HepG2 (cell line): ENCODE results near the gene VILL. TPM values are rescaled to one million over a fixed set of nuclear protein-coding genes. Genes with fewer than 3 reads are reported as not detected.
A peak's percentile ranks its signal among the peaks of the same experiment; 100 is the strongest.

Source experiments
- ATAC-seq: fragments of 200-7000 bp; cut with Tn5 transposase; 3 replicates; pipeline ENCODE4 v1.9.1; 2020; ENCODE audit warnings: mild to moderate bottlenecking, moderate library complexity
- BruUV-seq: library from RNA; stranded (reverse); fragments of 400-500 nt; replicated peaks from 2 replicates; lab custom pipeline; 2021; lab: Mats Ljungman, UMichigan
- CTCF ChIA-PET: fragments of 300-600 bp; formaldehyde crosslinking; extraction: SDS; loops from one replicate; lab custom pipeline; 2021; ENCODE audit warnings: low total read pairs, inconsistent platforms, low intra/inter-chr PET ratio; lab: Yijun Ruan, JAX
- POLR2A ChIA-PET: fragments of 350-600 bp; sonication (Branson Sonifier 250); formaldehyde crosslinking; loops from one replicate; lab custom pipeline; 2020; ENCODE audit warnings: antibody characterized with exemption, inconsistent platforms; lab: Yijun Ruan, JAX
- DNase-seq: peaks from one replicate; pipeline ENCODE4 v3.0.0-alpha.2; 2015; ENCODE audit warnings: low spot score
- FAIRE-seq: peaks from 3 replicates; lab custom pipeline; 2011; peaks lifted over from hg19 to GRCh38; lab: Jason Lieb, UNC
- H2AFZ ChIP-seq: one replicate; pipeline ENCODE4 v1.6.1; 2011; ENCODE audit warnings: low read length, inconsistent platforms
- H3K27ac ChIP-seq: fragments of 300-600 bp; 3 replicates; pipeline ENCODE4 v1.8.0; 2011; ENCODE audit warnings: mixed run types, mild to moderate bottlenecking, mixed read lengths, low read length, inconsistent platforms; ENCODE audit not compliant: insufficient read depth; ENCODE audit errors: extremely low read length
- H3K27me3 ChIP-seq, 2 experiments: fragments of 200-600 bp in 1 of 2; 2 replicates in 1 of 2; 3 replicates in 1 of 2; pipeline versions ENCODE4 v1.6.0 to v1.8.0; 2011; ENCODE audit warnings: low read length in 2 of 2, mild to moderate bottlenecking in 2 of 2, moderate library complexity in 2 of 2, inconsistent platforms in 1 of 2; ENCODE audit not compliant: insufficient read depth in 2 of 2, control insufficient read depth in 1 of 2
- H3K36me3 ChIP-seq, 2 experiments: fragments of 200-600 bp in 1 of 2; replicated peaks in 1 of 2; 2 replicates in 1 of 2; 3 replicates in 1 of 2; pipeline versions ENCODE4 v1.5.1 to v1.8.0; 2011; ENCODE audit warnings: low read length in 2 of 2, inconsistent platforms in 1 of 2; ENCODE audit not compliant: insufficient read depth in 2 of 2, control insufficient read depth in 1 of 2
- H3K4me1 ChIP-seq: 2 replicates; pipeline ENCODE4 v1.5.1; 2012; ENCODE audit warnings: low read length, inconsistent platforms; ENCODE audit not compliant: insufficient read depth
- H3K4me2 ChIP-seq: 2 replicates; pipeline ENCODE4 v1.6.0; 2011; ENCODE audit warnings: low read depth, low read length, inconsistent platforms
- H3K4me3 ChIP-seq, 3 experiments: fragments of 200-600 bp in 1 of 3; sonication (generic), shearing (Covaris generic) in 1 of 3; replicated peaks in 1 of 3; 2 replicates each; pipeline ENCODE4 v1.5.1; 2011 to 2016; ENCODE audit warnings: low read length in 3 of 3, inconsistent platforms in 2 of 3, low read depth in 2 of 3, mild to moderate bottlenecking in 2 of 3, control low read depth in 1 of 3, mixed read lengths in 1 of 3; ENCODE audit not compliant: insufficient read depth in 1 of 3
- H3K79me2 ChIP-seq: one replicate; pipeline ENCODE4 v1.6.1; 2011; ENCODE audit warnings: low read length, inconsistent platforms; ENCODE audit not compliant: insufficient read depth
- H3K9ac ChIP-seq: 2 replicates; pipeline ENCODE4 v1.6.0; 2011; ENCODE audit warnings: mild to moderate bottlenecking, low read depth, low read length, inconsistent platforms; ENCODE audit not compliant: insufficient read depth
- H3K9me3 ChIP-seq: 2 replicates; pipeline ENCODE4 v1.5.1; 2012; ENCODE audit warnings: mild to moderate bottlenecking, low read length
- H4K20me1 ChIP-seq: 2 replicates; pipeline ENCODE4 v1.6.0; 2011; ENCODE audit warnings: inconsistent platforms, mild to moderate bottlenecking, low read length, moderate library complexity; ENCODE audit not compliant: insufficient read depth
- ATF7 ChIP-seq, 2 experiments: fragments of 450-650 bp in 1 of 2; sonication (generic) in 1 of 2; formaldehyde crosslinking in 1 of 2; IDR thresholded peaks; 2 replicates each; pipeline versions ENCODE4 v1.4.0 to v1.6.1; 2016 to 2020; ENCODE audit warnings: antibody characterized with exemption in 1 of 2, mild to moderate bottlenecking in 1 of 2, missing genetic modification reagents in 1 of 2
- GTF2F1 ChIP-seq: fragments of 150-350 bp; IDR thresholded peaks from 2 replicates; pipeline ENCODE4 v1.6.1; 2014; ENCODE audit warnings: low read length
- HMG20B ChIP-seq: conservative IDR thresholded peaks from 2 replicates; pipeline ENCODE4 v1.6.1; 2016; ENCODE audit warnings: missing genetic modification reagents, missing compliant biosample characterization
- KDM5B ChIP-seq: sonication (generic); formaldehyde crosslinking; IDR thresholded peaks from 2 replicates; pipeline ENCODE4 v1.4.0; 2020; ENCODE audit warnings: missing genetic modification reagents, mild to moderate bottlenecking, borderline replicate concordance
- PAX8 ChIP-seq: sonication (generic); formaldehyde crosslinking; IDR thresholded peaks from 2 replicates; pipeline ENCODE4 v1.8.0; 2022; ENCODE audit warnings: mild to moderate bottlenecking, missing genetic modification reagents, borderline replicate concordance
- SALL2 ChIP-seq: sonication (generic); formaldehyde crosslinking; IDR thresholded peaks from 2 replicates; pipeline ENCODE4 v1.8.1; 2023; ENCODE audit warnings: mild to moderate bottlenecking, missing genetic modification reagents, inconsistent platforms
- TAF15 ChIP-seq: fragments of 200-400 bp; formaldehyde crosslinking; IDR thresholded peaks from one replicate; pipeline ENCODE4 v1.6.1; 2018; ENCODE audit warnings: mild to moderate bottlenecking, low read depth, low read length; ENCODE audit not compliant: poor library complexity, severe bottlenecking
- THAP7 ChIP-seq: sonication (generic); formaldehyde crosslinking; IDR thresholded peaks from 2 replicates; pipeline ENCODE4 v1.8.1; 2023; ENCODE audit warnings: mild to moderate bottlenecking, missing genetic modification reagents
- ZBTB10 ChIP-seq: sonication (generic); formaldehyde crosslinking; IDR thresholded peaks from 2 replicates; pipeline ENCODE4 v1.4.0; 2020; ENCODE audit warnings: missing genetic modification reagents, borderline replicate concordance
- ZKSCAN1 ChIP-seq: fragments of 150-350 bp; IDR thresholded peaks from 2 replicates; pipeline ENCODE4 v1.6.1; 2014; ENCODE audit warnings: low read length
- ZNF205 ChIP-seq: IDR thresholded peaks from 2 replicates; pipeline ENCODE4 v1.6.1; 2018; ENCODE audit warnings: missing biosample characterization, missing genetic modification reagents
- ZNF326 ChIP-seq: sonication (generic); formaldehyde crosslinking; IDR thresholded peaks from 2 replicates; pipeline ENCODE4 v1.4.0; 2020; ENCODE audit warnings: missing genetic modification reagents, borderline replicate concordance
- WGBS: methylation state at CpG from one replicate; pipeline ENCODE4 v1.1.6; 2017; ENCODE audit warnings: low lambda C conversion rate; 5-methylcytosine and 5-hydroxymethylcytosine counted together
- in situ Hi-C: cut with HindIII; loops from 2 replicates; pipeline ENCODE4 v1.10.0; 2017; ENCODE audit warnings: low pct_unique_long_range_greater_than_20kb; ENCODE audit not compliant: extremely low pct_ligation_motif_present
- intact Hi-C: fragments of 100-400 bp; cut with micrococcal nuclease; formaldehyde crosslinking; loops from one replicate; pipeline ENCODE4 v1.10.0; 2022; ENCODE audit not compliant: unreplicated experiment
- polyA plus RNA-seq, 8 experiments: library from polyadenylated mRNA; depleted of rRNA in 3 of 8; stranded (reverse) in 7 of 8; unstranded in 1 of 8; fragments of >200 nt; fragmentation: Illumina TruSeq in 4 of 8; extraction: Trizol in 4 of 8; gene quantifications; 2 replicates each; pipeline versions ENCODE4 v1.2.1 to v1.2.3, GENCODE V29; 2011 to 2016; ENCODE audit warnings: low read depth in 4 of 8, missing spikeins in 1 of 8, mixed read lengths in 1 of 8; ENCODE audit not compliant: insufficient read depth in 1 of 8
- total RNA-seq, 5 experiments: library from RNA; depleted of rRNA; stranded (reverse); fragments of >200 nt; fragmentation: Illumina TruSeq; extraction: Trizol; gene quantifications; 2 replicates each; pipeline ENCODE4 v1.2.3, GENCODE V29; 2016; ENCODE audit warnings: low read depth in 1 of 5
- TF ChIP-seq, protein P1 (sequence below): sonication (generic); formaldehyde crosslinking; IDR thresholded peaks from 2 replicates; pipeline ENCODE4 v1.8.0; 2022; ENCODE audit warnings: mild to moderate bottlenecking, missing genetic modification reagents; ENCODE audit not compliant: insufficient replicate concordance

Gene VILL
- total and polyA plus RNA-seq, 2 of the 13 experiments (the other 11 are each of a cell fraction or from before 2014, with no cell fraction given), result 3.2 to 5.3 TPM

DNA sequence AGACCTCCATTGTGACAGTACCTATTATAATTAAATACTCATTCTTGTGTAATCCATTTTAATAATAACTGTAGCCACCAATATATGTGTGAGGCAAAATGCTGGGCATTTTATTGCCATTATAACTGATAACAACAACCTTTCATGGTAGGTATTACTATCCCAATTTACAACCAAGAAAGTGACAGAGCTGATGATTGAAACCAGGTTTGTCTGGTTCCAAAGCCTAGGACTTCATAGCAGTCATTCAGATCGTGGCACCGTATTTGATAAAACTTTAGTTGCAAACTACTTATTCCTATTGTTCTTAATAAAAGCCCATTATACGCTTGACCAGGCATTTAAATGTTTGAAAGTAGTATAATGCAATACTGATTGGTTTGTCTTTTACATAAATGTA lies 26.4 kb upstream of the VILL start:
- Histone ChIP-seq H3K9me3 (no peaks in the 10 kb centered on the region), H2AFZ (no peak overlapping the region), H3K79me2 (peaks cover 3% of the 10 kb centered on the region), H3K4me1 (peaks cover 63% of the 10 kb centered on the region), H3K27ac (peak overlapping the region; percentile 58), H4K20me1 (no peaks in the 10 kb centered on the region), H3K27me3 (no peaks in the 10 kb centered on the region), H3K9ac (peak overlapping the region; percentile 9; the same call in 1 of the 2 replicates), H3K36me3 (peaks cover 7 to 32% of the 10 kb centered on the region in 2 experiments; a peak in 4 of 5 replicates), H3K4me3 (peak overlapping the region in 1 of 3 experiments; percentile 2; a peak in 1 of 6 replicates), H3K4me2 (peak overlapping the region; percentile 54)
- no peak for DNase-seq
- WGBS, result 71% methylated on average over 3 of the region's 3 CpGs
- FAIRE-seq, result peak; percentile 8
- TF ChIP-seq HMG20B (CRISPR knock-in tag) (no peak), GTF2F1 (no peak), TAF15 (no peak), THAP7 (CRISPR knock-in tag) (no peak), PAX8 (CRISPR knock-in tag) (no peak), KDM5B (no peak), SALL2 (CRISPR knock-in tag) (no peak), ZBTB10 (no peak), ZNF205 (CRISPR knock-in tag) (no peak), ZNF326 (CRISPR knock-in tag) (no peak), ZKSCAN1 (no peak), ATF7 (IDR thresholded peaks at IDR 0.05) (no peak), ATF7 (CRISPR knock-in tag; IDR thresholded peaks at IDR 0.05) (no peak)
- TF ChIP-seq, protein P1, sequence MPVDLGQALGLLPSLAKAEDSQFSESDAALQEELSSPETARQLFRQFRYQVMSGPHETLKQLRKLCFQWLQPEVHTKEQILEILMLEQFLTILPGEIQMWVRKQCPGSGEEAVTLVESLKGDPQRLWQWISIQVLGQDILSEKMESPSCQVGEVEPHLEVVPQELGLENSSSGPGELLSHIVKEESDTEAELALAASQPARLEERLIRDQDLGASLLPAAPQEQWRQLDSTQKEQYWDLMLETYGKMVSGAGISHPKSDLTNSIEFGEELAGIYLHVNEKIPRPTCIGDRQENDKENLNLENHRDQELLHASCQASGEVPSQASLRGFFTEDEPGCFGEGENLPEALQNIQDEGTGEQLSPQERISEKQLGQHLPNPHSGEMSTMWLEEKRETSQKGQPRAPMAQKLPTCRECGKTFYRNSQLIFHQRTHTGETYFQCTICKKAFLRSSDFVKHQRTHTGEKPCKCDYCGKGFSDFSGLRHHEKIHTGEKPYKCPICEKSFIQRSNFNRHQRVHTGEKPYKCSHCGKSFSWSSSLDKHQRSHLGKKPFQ (CRISPR knock-in tag), result no peak
- in situ Hi-C loops, result no loop called here
- no TSS peak for BruUV-seq
- ATAC-seq, result no peak
- CTCF ChIA-PET, result interaction anchor here (5.3 kb wide), 1 partner anchor 108 kb away, joined by 59 read pairs; no protein-coding TSS in a partner anchor
- POLR2A ChIA-PET, result interaction anchor here (0.6 to 2.6 kb wide), 19 partner anchors 11 to 424 kb away, joined by 3 to 20 read pairs (median 4); partner anchors contain the start of gene OXSR1
- intact Hi-C loops, result loop anchor here (1.0 to 2.0 kb wide), 2 partner anchors 29 to 58 kb away; no protein-coding TSS in a partner anchor
